HEK293T (cell line): ENCODE results near the gene LACC1.

Source experiments
- BHLHE40 ChIP-seq: fragments of 450-650 bp; IDR thresholded peaks from 2 replicates; pipeline ENCODE4 v1.6.1; 2016; ENCODE audit warnings: mild to moderate bottlenecking, moderate library complexity, borderline replicate concordance
- ELF4 ChIP-seq: fragments of 450-650 bp; IDR thresholded peaks from 2 replicates; pipeline ENCODE4 v1.6.1; 2017; ENCODE audit warnings: antibody characterized with exemption
- FOXK2 ChIP-seq: fragments of 450-650 bp; IDR thresholded peaks from 2 replicates; pipeline ENCODE4 v1.6.1; 2016; ENCODE audit warnings: mild to moderate bottlenecking
- FOXM1 ChIP-seq: fragments of 450-650 bp; IDR thresholded peaks from 2 replicates; pipeline ENCODE4 v1.6.1; 2017; ENCODE audit warnings: mild to moderate bottlenecking, borderline replicate concordance
- HDGF ChIP-seq: fragments of 450-650 bp; IDR thresholded peaks from 2 replicates; pipeline ENCODE4 v1.6.1; 2017; ENCODE audit warnings: antibody characterized with exemption, borderline replicate concordance
- L3MBTL2 ChIP-seq: fragments of 450-650 bp; conservative IDR thresholded peaks from 2 replicates; pipeline ENCODE4 v1.6.1; 2016; ENCODE audit warnings: mild to moderate bottlenecking
- NFRKB ChIP-seq: fragments of 450-650 bp; IDR thresholded peaks from 2 replicates; pipeline ENCODE4 v1.6.1; 2016; ENCODE audit warnings: mild to moderate bottlenecking, moderate library complexity
- SP1 ChIP-seq: fragments of 450-650 bp; IDR thresholded peaks from 2 replicates; pipeline ENCODE4 v1.6.1; 2017
- SUZ12 ChIP-seq: fragments of 450-650 bp; IDR thresholded peaks from 2 replicates; pipeline ENCODE4 v1.6.1; 2016; ENCODE audit warnings: mild to moderate bottlenecking
- ZNF384 ChIP-seq: fragments of 450-650 bp; IDR thresholded peaks from 2 replicates; pipeline ENCODE4 v1.6.1; 2016
- TF ChIP-seq, protein P1 (sequence below): fragments of 450-650 bp; IDR thresholded peaks from 2 replicates; pipeline ENCODE4 v1.6.1; 2016

DNA sequence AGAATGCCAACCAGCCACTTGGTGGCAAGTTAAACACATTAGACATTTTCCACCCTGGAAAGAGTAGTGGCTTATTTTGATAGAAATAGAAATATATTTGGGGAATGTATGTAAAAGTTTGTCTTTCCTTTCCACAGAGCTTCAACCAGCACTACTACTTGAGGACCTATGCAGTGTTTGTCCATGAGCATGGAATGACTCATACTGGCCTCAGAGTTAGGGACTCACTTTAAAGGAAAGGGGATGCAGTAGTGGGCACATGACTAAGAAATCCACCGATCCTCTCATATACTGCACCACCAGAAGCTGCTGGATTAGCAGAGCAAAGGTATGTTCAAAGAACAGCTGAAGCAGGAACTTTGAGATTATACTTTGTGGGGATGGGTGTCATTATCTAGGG is 62.6 kb downstream of the LACC1 start:
- TF ChIP-seq SP1, result no peak
- TF ChIP-seq ELF4, result no peak
- TF ChIP-seq FOXM1, result no peak
- no peak for TF ChIP-seq L3MBTL2
- no peak for TF ChIP-seq BHLHE40
- no peak for TF ChIP-seq SUZ12
- TF ChIP-seq HDGF, result no peak
- no peak for TF ChIP-seq FOXK2
- TF ChIP-seq, protein P1, sequence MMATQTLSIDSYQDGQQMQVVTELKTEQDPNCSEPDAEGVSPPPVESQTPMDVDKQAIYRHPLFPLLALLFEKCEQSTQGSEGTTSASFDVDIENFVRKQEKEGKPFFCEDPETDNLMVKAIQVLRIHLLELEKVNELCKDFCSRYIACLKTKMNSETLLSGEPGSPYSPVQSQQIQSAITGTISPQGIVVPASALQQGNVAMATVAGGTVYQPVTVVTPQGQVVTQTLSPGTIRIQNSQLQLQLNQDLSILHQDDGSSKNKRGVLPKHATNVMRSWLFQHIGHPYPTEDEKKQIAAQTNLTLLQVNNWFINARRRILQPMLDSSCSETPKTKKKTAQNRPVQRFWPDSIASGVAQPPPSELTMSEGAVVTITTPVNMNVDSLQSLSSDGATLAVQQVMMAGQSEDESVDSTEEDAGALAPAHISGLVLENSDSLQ, result no peak
- TF ChIP-seq ZNF384, result no peak
- no peak for TF ChIP-seq NFRKB
